B cell (primary cell): Measurements from ENCODE around the gene GMPS. TPM values are rescaled to one million over a fixed set of nuclear protein-coding genes. Genes with fewer than 3 reads are reported as not detected.
"Not testable (repeated sequence)": the region's sequence is repeated elsewhere in the genome, so short reads cannot be mapped to it uniquely, and the experiment has no call there.

Source experiments
- ATAC-seq: fragments of 200-7000 bp; cut with Tn5 transposase; one replicate; pipeline ENCODE4 v1.10.0; 2021; ENCODE audit warnings: low read depth, mild to moderate bottlenecking, moderate number of reproducible peaks, moderate library complexity
- CTCF ChIA-PET: fragments of 350-600 bp; sonication (Branson Sonifier 250); formaldehyde crosslinking; loops from one replicate; lab custom pipeline; 2021; ENCODE audit warnings: antibody characterized with exemption, inconsistent platforms; lab: Charles Lee
- POLR2A ChIA-PET: fragments of 350-600 bp; sonication (Branson Sonifier 250); formaldehyde crosslinking; loops from one replicate; lab custom pipeline; 2021; ENCODE audit warnings: antibody characterized with exemption; lab: Charles Lee
- DNase-seq: peaks from one replicate; pipeline ENCODE4 v3.0.0; 2013
- H2AFZ ChIP-seq: 2 replicates; pipeline ENCODE4 v1.6.1; 2012; ENCODE audit warnings: mild to moderate bottlenecking, low read depth, low read length; ENCODE audit not compliant: insufficient read depth, poor library complexity, severe bottlenecking
- H3K27ac ChIP-seq, 2 donors: 1 replicate in 1 of 2; 2 replicates in 1 of 2; pipeline ENCODE4 v1.5.1; 2012 to 2013; ENCODE audit warnings: low read length in 2 of 2, mild to moderate bottlenecking in 2 of 2, moderate library complexity in 1 of 2
- H3K27me3 ChIP-seq, 4 experiments: fragments of 200-600 bp in 1 of 4; sonication (generic) in 1 of 4; replicated peaks in 1 of 4; 1 replicate in 2 of 4; 2 replicates in 2 of 4; pipeline versions ENCODE4 v1.6.1 to v1.7.0; 2013 to 2016; ENCODE audit warnings: low read length in 3 of 4, mild to moderate bottlenecking in 2 of 4, mixed read lengths in 1 of 4, moderate library complexity in 1 of 4; ENCODE audit not compliant: insufficient read depth in 4 of 4, control insufficient read depth in 3 of 4; ENCODE audit errors: control extremely low read depth in 1 of 4
- H3K36me3 ChIP-seq, 2 experiments: replicated peaks in 1 of 2; 1 replicate in 1 of 2; 2 replicates in 1 of 2; pipeline versions ENCODE4 v1.6.1 to v1.7.1; 2013; ENCODE audit warnings: low read length in 1 of 2; ENCODE audit not compliant: insufficient read depth in 2 of 2, control insufficient read depth in 1 of 2; ENCODE audit errors: control extremely low read depth in 1 of 2, extremely low read depth in 1 of 2
- H3K4me1 ChIP-seq, 2 donors: fragments of 200-600 bp in 1 of 2; sonication (generic) in 1 of 2; 1 replicate in 1 of 2; 2 replicates in 1 of 2; pipeline versions ENCODE4 v1.5.1 to v1.6.1; 2013 to 2017; ENCODE audit warnings: low read length in 2 of 2; ENCODE audit not compliant: control insufficient read depth in 2 of 2, insufficient read depth in 2 of 2
- H3K4me2 ChIP-seq: replicated peaks from 2 replicates; pipeline ENCODE3; 2012; ENCODE audit warnings: mild to moderate bottlenecking, low read depth, low read length; ENCODE audit not compliant: poor library complexity, severe bottlenecking
- H3K4me3 ChIP-seq, 5 experiments: fragments of 200-600 bp in 1 of 5; sonication (generic) in 1 of 5; 1 replicate in 3 of 5; 2 replicates in 2 of 5; pipeline versions ENCODE4 v1.5.1 to v1.7.0; 2011 to 2016; ENCODE audit warnings: low read length in 4 of 5, mild to moderate bottlenecking in 4 of 5, low read depth in 2 of 5, control low read depth in 1 of 5, moderate library complexity in 1 of 5; ENCODE audit not compliant: insufficient read depth in 1 of 5; ENCODE audit errors: control extremely low read depth in 1 of 5, extremely low read depth in 1 of 5
- H3K79me2 ChIP-seq: fragments of 200-600 bp; sonication (generic); one replicate; pipeline ENCODE4 v1.6.0; 2016; ENCODE audit warnings: low read length; ENCODE audit not compliant: control insufficient read depth, insufficient read depth
- H3K9ac ChIP-seq: fragments of 200-600 bp; sonication (generic); 2 replicates; pipeline ENCODE4 v1.6.1; 2017; ENCODE audit warnings: mild to moderate bottlenecking, low read length, moderate library complexity
- H3K9me3 ChIP-seq, 3 donors: one replicate each; pipeline versions ENCODE4 v1.6.1 to v1.7.1; 2013; ENCODE audit warnings: low read length in 2 of 3; ENCODE audit not compliant: control insufficient read depth in 2 of 3, insufficient read depth in 1 of 3; ENCODE audit errors: control extremely low read depth in 1 of 3
- H4K20me1 ChIP-seq: 2 replicates; pipeline ENCODE4 v1.6.0; 2012; ENCODE audit warnings: mild to moderate bottlenecking, low read length; ENCODE audit not compliant: insufficient read depth, control insufficient read depth, poor library complexity, severe bottlenecking
- H3K27ac Mint-ChIP-seq: one replicate; pipeline ENCODE4 v1.8.0; 2021; ENCODE audit warnings: mixed read lengths
- H3K27me3 Mint-ChIP-seq: one replicate; pipeline ENCODE4 v1.8.0; 2021; ENCODE audit warnings: mixed read lengths
- H3K4me1 Mint-ChIP-seq: one replicate; pipeline ENCODE4 v1.8.0; 2021; ENCODE audit warnings: mixed read lengths
- H3K4me3 Mint-ChIP-seq: one replicate; pipeline ENCODE4 v1.8.0; 2021; ENCODE audit warnings: mixed read lengths
- H3K9me3 Mint-ChIP-seq: one replicate; pipeline ENCODE4 v1.8.0; 2022; ENCODE audit warnings: mixed read lengths; ENCODE audit not compliant: insufficient read depth
- EZH2 ChIP-seq: IDR thresholded peaks from 2 replicates; pipeline ENCODE4 v1.6.1; 2012; ENCODE audit warnings: borderline replicate concordance, low read depth, mild to moderate bottlenecking, moderate library complexity, low read length; ENCODE audit not compliant: insufficient read depth, poor library complexity, severe bottlenecking
- WGBS: methylation state at CpG from one replicate; pipeline ENCODE4 v1.1.5; 2013; ENCODE audit warnings: missing lambda C conversion rate; ENCODE audit not compliant: insufficient coverage; 5-methylcytosine and 5-hydroxymethylcytosine counted together
- intact Hi-C: fragments of 100-400 bp; cut with micrococcal nuclease; formaldehyde crosslinking; loops from one replicate; pipeline ENCODE4 v1.10.0; 2022
- polyA plus RNA-seq: library from polyadenylated mRNA; depleted of rRNA; stranded (reverse); fragments of >200 nt; gene quantifications from 2 replicates; pipeline ENCODE4 v1.2.3, GENCODE V29; 2012
- total RNA-seq, 2 donors: library from RNA; stranded (reverse); fragments of 120-200 nt in 1 of 2; gene quantifications; 1 replicate in 1 of 2; 2 replicates in 1 of 2; pipeline versions ENCODE4 v1.2.3 to v1.2.4, GENCODE V29; 2013 to 2022
- TF ChIP-seq, protein P1 (sequence below): fragments of 200-600 bp; IDR thresholded peaks from one replicate; pipeline ENCODE4 v1.8.0; 2022; ENCODE audit warnings: antibody characterized with exemption, mild to moderate bottlenecking

The GMPS gene
- total and polyA plus RNA-seq, 2 donors (not counting 1 experiment from before 2014, with no cell fraction given): 12.0 to 30.8 TPM

DNA sequence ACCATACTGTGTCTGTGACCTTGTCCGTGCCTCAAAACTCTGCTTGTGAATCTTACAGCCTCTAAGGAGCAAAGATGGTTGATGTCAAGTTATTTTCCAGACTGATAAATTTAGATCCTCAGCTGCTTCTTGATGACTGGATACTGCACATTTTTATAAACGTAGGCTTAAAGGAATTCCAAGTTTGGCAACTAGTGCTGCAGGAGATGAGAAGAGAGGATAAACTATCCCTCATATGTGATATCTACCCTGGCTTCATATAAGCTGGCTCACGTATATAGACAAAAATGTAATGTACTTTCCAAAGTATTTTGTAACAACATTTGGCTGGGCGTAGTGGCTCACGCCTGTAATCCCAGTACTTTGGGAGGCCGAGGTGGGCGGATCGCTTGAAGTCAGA is 89.6 kb downstream of the GMPS start:
- Histone ChIP-seq H3K27me3 (no peaks in the 10 kb centered on the region), H3K27ac (no peak overlapping the region), H3K4me2 (no peak overlapping the region), H3K79me2 (no peaks in the 10 kb centered on the region), H3K36me3 (no peaks in the 10 kb centered on the region), H3K9ac (no peak overlapping the region), H3K4me1 (no peaks in the 10 kb centered on the region), H4K20me1 (no peaks in the 10 kb centered on the region), H3K4me3 (no peak overlapping the region), H3K9me3 (peaks cover 0 to 4% (median 2%) of the 10 kb centered on the region in 3 donors), H2AFZ (no peak overlapping the region)
- no peak overlapping the region for H3K27ac Mint-ChIP-seq
- H3K4me3 Mint-ChIP-seq: no peak overlapping the region
- ChIA-PET CTCF (interaction anchor here (1.0 kb wide), 1 partner anchor 154 kb away, joined by 3 read pairs; the partner anchor contains the start of gene C3orf33), POLR2A (no interaction called here)
- ATAC-seq (no peak), DNase-seq (no peak)
- no peaks in the 10 kb centered on the region for H3K4me1 Mint-ChIP-seq
- intact Hi-C loops: no loop called here
- 90% methylated on average over 3 of the region's 8 CpGs for WGBS
- TF ChIP-seq, protein P1, sequence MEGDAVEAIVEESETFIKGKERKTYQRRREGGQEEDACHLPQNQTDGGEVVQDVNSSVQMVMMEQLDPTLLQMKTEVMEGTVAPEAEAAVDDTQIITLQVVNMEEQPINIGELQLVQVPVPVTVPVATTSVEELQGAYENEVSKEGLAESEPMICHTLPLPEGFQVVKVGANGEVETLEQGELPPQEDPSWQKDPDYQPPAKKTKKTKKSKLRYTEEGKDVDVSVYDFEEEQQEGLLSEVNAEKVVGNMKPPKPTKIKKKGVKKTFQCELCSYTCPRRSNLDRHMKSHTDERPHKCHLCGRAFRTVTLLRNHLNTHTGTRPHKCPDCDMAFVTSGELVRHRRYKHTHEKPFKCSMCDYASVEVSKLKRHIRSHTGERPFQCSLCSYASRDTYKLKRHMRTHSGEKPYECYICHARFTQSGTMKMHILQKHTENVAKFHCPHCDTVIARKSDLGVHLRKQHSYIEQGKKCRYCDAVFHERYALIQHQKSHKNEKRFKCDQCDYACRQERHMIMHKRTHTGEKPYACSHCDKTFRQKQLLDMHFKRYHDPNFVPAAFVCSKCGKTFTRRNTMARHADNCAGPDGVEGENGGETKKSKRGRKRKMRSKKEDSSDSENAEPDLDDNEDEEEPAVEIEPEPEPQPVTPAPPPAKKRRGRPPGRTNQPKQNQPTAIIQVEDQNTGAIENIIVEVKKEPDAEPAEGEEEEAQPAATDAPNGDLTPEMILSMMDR: no peak
- no peak for TF ChIP-seq EZH2
- peaks cover 2% of the 10 kb centered on the region for H3K9me3 Mint-ChIP-seq
- H3K27me3 Mint-ChIP-seq: no peaks in the 10 kb centered on the region

- H3K27ac ChIP-seq, H3K36me3 ChIP-seq, H3K9me3 ChIP-seq, H3K27me3 ChIP-seq, H3K4me3 ChIP-seq, DNase-seq, ATAC-seq, H3K9me3 Mint-ChIP-seq, H4K20me1 ChIP-seq, H3K4me2 ChIP-seq, H3K4me3 Mint-ChIP-seq, H3K79me2 ChIP-seq, H3K27ac Mint-ChIP-seq, H3K9ac ChIP-seq, H3K4me1 Mint-ChIP-seq, intact Hi-C loops, H3K4me1 ChIP-seq, POLR2A ChIA-PET, H2AFZ ChIP-seq, H3K27me3 Mint-ChIP-seq: not testable (repeated sequence)
- WGBS: 100% methylated on average over 4 of the region's 5 CpGs
- CTCF ChIA-PET: interaction anchor here (1.0 kb wide), 1 partner anchor 155 kb away, joined by 3 read pairs; the partner anchor contains the start of gene C3orf33
These were observed 90.6 kb downstream of the GMPS start for GRCh38 chr3:155961044-155961443.
